Activated T-helper 17 cell treated with anti-CD3 and anti-CD28 coated beads, Interleukin-2, amount 50 U/mL, for 72 hours (primary cell): Measurements from ENCODE around the gene SRRM2. TPM values are rescaled to one million over a fixed set of nuclear protein-coding genes. Genes with fewer than 3 reads are reported as not detected.
"Not testable (repeated sequence)": the region's sequence is repeated elsewhere in the genome, so short reads cannot be mapped to it uniquely, and the experiment has no call there.

Source experiments
- ATAC-seq: fragments of 150-1000 bp; cut with Tn5 transposase; replicated peaks from 2 replicates; pipeline ENCODE4 v1.10.0; 2021; ENCODE audit warnings: mild to moderate bottlenecking, moderate library complexity
- H3K27ac Mint-ChIP-seq: one replicate; pipeline ENCODE4 v1.8.0; 2022; ENCODE audit warnings: mixed read lengths
- H3K27me3 Mint-ChIP-seq: one replicate; pipeline ENCODE4 v1.8.0; 2022; ENCODE audit warnings: mixed read lengths
- H3K36me3 Mint-ChIP-seq: one replicate; pipeline ENCODE4 v1.8.0; 2022; ENCODE audit warnings: low read depth, mild to moderate bottlenecking, mixed read lengths
- H3K4me1 Mint-ChIP-seq: one replicate; pipeline ENCODE4 v1.8.0; 2022; ENCODE audit warnings: mixed read lengths
- H3K4me3 Mint-ChIP-seq: one replicate; pipeline ENCODE4 v1.8.0; 2022; ENCODE audit warnings: mild to moderate bottlenecking, mixed read lengths
- H3K9me3 Mint-ChIP-seq: one replicate; pipeline ENCODE4 v1.8.0; 2022; ENCODE audit warnings: mixed read lengths
- total RNA-seq, 2 donors: library from RNA; stranded (reverse); gene quantifications; one replicate each; pipeline ENCODE4 v1.2.3, GENCODE V29; 2022

The SRRM2 gene
- total RNA-seq, 2 donors from 2014 or later: 553 to 810 TPM

DNA sequence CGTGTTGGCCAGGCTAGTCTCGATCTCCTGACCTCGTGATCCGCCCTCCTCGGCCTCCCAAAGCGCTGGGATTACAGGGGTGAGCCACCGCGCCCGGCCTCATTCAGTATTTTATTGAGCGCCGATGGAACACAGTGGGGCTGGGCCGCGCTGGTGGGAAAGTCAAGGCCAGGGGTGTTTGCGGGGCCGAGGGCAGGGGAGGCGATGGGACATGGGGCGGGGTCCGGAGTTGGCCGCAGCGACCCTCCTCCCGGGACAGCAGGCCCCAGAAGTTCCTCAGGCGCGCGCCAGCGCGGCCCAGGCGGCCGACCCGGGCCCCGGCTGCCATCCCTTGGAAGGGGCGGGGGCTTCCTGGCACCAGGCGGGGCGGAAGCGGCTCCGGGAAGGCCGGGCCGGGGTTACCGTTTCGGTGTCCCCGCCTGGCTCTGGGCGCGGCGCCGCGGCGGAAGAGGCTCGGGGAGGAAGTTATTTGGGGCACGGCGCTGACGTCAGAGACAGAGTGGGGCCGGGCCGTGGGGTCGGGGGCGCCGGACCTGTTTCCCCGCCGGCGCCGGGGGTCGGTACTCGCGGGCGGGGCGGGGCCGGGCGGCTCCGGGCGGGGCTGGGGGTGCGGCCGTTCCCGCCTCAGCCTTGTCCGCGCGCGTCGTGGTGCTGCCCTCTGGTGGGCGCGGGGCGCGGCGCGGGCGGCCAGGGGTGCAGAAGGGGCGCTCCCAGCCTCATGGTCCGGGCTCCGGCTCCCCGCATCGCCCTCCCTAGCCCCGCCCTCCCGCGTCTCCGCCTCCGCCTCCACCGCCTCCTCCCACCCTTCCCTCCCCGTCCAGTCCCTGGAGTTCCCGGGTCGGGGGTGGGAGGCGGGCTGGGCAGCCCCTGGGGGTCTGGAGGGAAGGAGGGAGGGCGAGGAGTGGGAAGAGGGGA lies 31.5 kb upstream of the SRRM2 start:
- H3K9me3 Mint-ChIP-seq: no peaks in the 10 kb centered on the region
- H3K27ac Mint-ChIP-seq: peak overlapping the region; percentile 66
- H3K4me3 Mint-ChIP-seq: peak overlapping the region; percentile 73
- peak; percentile 95 for ATAC-seq
- H3K4me1 Mint-ChIP-seq: no peaks in the 10 kb centered on the region
- no peaks in the 10 kb centered on the region for H3K36me3 Mint-ChIP-seq
- peaks cover 4% of the 10 kb centered on the region for H3K27me3 Mint-ChIP-seq

- H3K4me3 Mint-ChIP-seq: peak overlapping the region; percentile 36
- not testable (repeated sequence) for H3K9me3 Mint-ChIP-seq, H3K4me1 Mint-ChIP-seq, H3K27me3 Mint-ChIP-seq, H3K27ac Mint-ChIP-seq, ATAC-seq, H3K36me3 Mint-ChIP-seq
Measured at GRCh38 chr16:2721634-2722173, 30.7 kb upstream of the SRRM2 start.

DNA sequence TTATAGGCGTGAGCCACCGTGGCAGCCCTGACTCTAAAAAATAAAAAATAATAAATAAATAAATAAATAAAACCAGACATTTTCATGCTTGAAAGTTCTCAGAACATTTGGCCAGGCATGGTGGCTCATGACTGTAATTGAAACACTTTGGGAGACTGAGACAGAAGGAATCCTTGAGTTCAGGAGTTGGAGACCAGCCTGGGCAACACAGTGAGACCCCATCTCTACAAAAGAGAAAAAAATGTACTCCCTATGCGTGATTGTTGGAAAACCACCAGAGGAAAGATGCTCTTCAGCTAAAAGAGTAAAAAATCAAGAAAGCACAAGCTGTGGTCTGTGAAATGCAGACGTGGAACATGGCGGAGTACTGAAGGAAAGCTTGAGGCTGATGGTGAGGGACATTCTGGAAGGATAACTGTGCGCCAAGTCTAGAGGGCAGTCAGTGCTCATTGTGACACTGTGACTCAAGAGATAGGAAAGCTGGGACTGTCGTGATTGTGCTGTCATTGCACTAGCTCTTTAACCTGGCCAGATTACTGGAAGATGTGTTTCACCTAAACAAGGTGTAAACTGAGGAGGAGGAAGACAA lies 28.3 kb upstream of the SRRM2 start:
- Mint-ChIP-seq H3K36me3 (no peaks in the 10 kb centered on the region), H3K27me3 (peaks cover 4% of the 10 kb centered on the region), H3K27ac (no peak overlapping the region), H3K9me3 (no peaks in the 10 kb centered on the region), H3K4me1 (no peaks in the 10 kb centered on the region), H3K4me3 (no peak overlapping the region)
- ATAC-seq: no peak

DNA sequence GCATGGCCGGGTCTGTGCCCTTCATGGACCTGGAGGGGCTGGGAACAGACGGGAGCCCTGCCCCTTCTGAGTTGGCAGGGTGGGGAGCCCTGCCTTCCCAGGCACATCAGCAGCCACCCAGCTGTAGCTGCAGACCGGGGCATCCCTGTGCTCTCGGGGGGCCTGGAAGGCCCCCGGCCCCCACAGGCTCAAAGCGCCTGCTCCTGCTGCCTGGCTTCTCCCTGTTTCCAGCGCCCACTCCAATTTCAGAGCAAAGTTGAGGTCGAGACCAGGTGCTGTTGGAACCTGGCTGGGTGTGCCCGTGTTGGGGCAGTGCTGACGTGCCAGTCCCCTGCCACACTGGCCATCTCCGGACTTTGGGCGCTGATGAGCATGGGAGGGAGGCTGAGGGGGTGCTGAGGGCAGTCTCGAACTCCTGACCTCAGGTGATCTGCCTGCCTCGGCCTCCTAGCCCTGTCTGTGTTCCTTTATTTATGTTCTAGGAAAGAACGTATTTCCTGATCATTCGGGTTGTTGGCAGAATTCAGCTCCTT lies 27.6 kb upstream of the SRRM2 start:
- Mint-ChIP-seq H3K27ac (no peak overlapping the region), H3K4me1 (no peaks in the 10 kb centered on the region), H3K27me3 (peaks cover 4% of the 10 kb centered on the region), H3K4me3 (no peak overlapping the region), H3K9me3 (no peaks in the 10 kb centered on the region), H3K36me3 (no peaks in the 10 kb centered on the region)
- ATAC-seq: no peak

DNA sequence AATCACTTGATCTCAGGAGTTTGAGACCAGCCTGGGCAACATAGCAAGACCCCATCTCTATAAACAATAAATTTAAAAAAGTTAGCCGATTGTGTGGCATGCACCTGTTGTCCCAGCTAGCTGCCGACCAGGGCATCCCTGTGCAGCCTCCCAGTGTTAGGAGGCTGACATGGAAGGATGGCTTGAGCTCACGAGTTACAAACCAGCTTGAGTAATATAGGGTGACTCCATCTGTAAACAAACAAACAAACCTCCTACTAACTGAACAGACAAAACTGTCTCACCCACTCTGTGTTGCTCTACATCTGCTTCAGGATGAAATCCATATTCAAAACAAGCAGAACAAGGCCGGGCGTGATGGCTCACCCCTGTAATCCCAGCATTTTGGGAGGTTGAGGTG lies 25.5 kb upstream of the SRRM2 start:
- ATAC-seq: no peak
- Mint-ChIP-seq H3K27me3 (peaks cover 4% of the 10 kb centered on the region), H3K4me3 (no peak overlapping the region), H3K9me3 (no peaks in the 10 kb centered on the region), H3K27ac (no peak overlapping the region), H3K36me3 (no peaks in the 10 kb centered on the region), H3K4me1 (no peaks in the 10 kb centered on the region)

GRCh38 chr16:2728034-2728433 lies 24.4 kb upstream of the SRRM2 start:
- ATAC-seq: peak; percentile 35
- no peak overlapping the region for H3K27ac Mint-ChIP-seq
- H3K4me1 Mint-ChIP-seq: no peaks in the 10 kb centered on the region

DNA sequence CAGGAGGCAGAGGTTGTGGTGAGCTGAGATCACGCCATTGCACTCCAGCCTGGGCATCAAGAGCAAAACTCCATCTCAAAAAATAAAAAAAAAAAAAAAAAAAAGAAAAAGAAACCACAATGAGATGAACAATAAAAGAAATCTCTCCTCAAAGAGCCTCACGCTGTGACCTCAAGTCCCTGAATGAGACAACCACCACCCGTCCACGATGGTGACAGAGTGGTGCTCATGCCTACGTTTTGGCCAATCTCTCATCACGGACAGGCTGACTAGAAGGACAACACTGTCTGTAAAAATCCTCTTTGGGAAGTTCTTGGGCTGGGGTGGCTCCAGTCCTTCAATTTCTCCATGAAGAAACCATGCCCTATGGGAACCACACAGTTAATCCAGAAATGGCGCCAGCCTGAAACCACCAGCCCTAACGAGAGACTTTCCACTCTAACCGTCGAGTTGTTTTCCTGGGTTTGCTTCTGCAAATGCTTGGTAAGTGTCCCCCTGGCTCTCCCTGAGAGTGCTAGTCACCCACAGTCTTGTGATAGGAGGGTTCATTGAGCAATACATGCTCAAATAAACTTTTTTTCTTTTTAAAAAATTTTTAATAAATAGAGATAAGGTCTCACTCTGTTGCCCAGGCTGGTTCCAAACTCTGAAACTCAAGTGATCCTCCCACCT lies 17.5 kb upstream of the SRRM2 start:
- peak; percentile 78 for ATAC-seq
- Mint-ChIP-seq H3K36me3 (no peaks in the 10 kb centered on the region), H3K4me3 (no peak overlapping the region), H3K27me3 (no peaks in the 10 kb centered on the region), H3K27ac (no peak overlapping the region), H3K4me1 (no peaks in the 10 kb centered on the region), H3K9me3 (no peaks in the 10 kb centered on the region)

More at GRCh38 chr16:2728034-2728433, 24.4 kb upstream of the SRRM2 start:
- Mint-ChIP-seq H3K27me3 (peaks cover 4% of the 10 kb centered on the region), H3K9me3 (no peaks in the 10 kb centered on the region), H3K36me3 (no peaks in the 10 kb centered on the region), H3K4me3 (no peak overlapping the region)

- Mint-ChIP-seq H3K9me3 (no peaks in the 10 kb centered on the region), H3K4me3 (no peak overlapping the region), H3K27me3 (no peaks in the 10 kb centered on the region), H3K4me1 (no peaks in the 10 kb centered on the region), H3K36me3 (no peaks in the 10 kb centered on the region), H3K27ac (no peak overlapping the region)
- ATAC-seq: no peak
Measured at GRCh38 chr16:2736476-2737237, 15.8 kb upstream of the SRRM2 start.

DNA sequence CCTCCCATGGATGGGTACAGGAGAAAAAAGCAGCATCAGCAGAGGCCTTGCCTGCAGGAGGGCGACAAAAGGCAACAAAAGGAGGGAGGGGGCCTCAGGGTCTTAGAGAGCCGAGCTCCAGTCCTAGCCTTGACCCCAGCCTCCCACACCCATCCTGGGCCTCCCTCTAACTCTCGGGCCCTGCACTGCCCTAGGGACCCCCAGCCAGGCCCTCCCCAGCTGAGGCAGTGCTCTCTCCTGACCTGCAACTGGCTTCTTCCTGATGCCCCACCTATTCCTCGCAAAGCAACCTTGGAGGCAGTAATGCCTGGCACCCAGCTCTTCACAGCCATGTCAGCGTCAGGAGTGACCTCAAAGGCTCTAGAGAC lies 15.2 kb upstream of the SRRM2 start:
- Mint-ChIP-seq H3K4me3 (no peak overlapping the region), H3K27ac (no peak overlapping the region), H3K36me3 (no peaks in the 10 kb centered on the region), H3K27me3 (no peaks in the 10 kb centered on the region), H3K4me1 (no peaks in the 10 kb centered on the region), H3K9me3 (no peaks in the 10 kb centered on the region)
- ATAC-seq: no peak

GRCh38 chr16:2737895-2738418 lies 14.5 kb upstream of the SRRM2 start:
- Mint-ChIP-seq H3K36me3 (no peaks in the 10 kb centered on the region), H3K4me1 (no peaks in the 10 kb centered on the region), H3K9me3 (no peaks in the 10 kb centered on the region), H3K4me3 (no peak overlapping the region), H3K27me3 (no peaks in the 10 kb centered on the region), H3K27ac (no peak overlapping the region)
- no peak for ATAC-seq

DNA sequence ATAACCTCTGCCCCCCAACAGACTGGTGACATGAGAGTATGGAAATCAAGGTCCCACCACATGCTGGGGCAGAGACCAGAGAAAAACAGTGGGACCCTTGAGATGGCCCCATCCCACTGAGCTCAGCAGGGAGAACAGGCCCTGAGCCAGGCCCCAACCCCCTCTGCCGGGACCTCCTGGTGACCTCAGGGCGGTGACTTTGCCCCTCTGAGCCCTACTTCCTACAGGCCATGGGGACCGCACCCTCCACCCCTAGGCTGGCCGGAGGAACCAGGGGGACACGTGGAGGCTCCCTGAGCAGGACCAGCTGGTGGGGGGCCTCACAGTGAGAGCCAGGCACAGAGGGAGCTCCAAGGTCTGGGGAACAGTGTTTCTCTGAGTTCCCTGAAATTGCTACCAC lies 13.8 kb upstream of the SRRM2 start:
- no peaks in the 10 kb centered on the region for H3K9me3 Mint-ChIP-seq
- H3K36me3 Mint-ChIP-seq: no peaks in the 10 kb centered on the region
- H3K4me3 Mint-ChIP-seq: no peak overlapping the region
- H3K27ac Mint-ChIP-seq: no peak overlapping the region
- no peaks in the 10 kb centered on the region for H3K4me1 Mint-ChIP-seq
- H3K27me3 Mint-ChIP-seq: no peaks in the 10 kb centered on the region
- no peak for ATAC-seq

DNA sequence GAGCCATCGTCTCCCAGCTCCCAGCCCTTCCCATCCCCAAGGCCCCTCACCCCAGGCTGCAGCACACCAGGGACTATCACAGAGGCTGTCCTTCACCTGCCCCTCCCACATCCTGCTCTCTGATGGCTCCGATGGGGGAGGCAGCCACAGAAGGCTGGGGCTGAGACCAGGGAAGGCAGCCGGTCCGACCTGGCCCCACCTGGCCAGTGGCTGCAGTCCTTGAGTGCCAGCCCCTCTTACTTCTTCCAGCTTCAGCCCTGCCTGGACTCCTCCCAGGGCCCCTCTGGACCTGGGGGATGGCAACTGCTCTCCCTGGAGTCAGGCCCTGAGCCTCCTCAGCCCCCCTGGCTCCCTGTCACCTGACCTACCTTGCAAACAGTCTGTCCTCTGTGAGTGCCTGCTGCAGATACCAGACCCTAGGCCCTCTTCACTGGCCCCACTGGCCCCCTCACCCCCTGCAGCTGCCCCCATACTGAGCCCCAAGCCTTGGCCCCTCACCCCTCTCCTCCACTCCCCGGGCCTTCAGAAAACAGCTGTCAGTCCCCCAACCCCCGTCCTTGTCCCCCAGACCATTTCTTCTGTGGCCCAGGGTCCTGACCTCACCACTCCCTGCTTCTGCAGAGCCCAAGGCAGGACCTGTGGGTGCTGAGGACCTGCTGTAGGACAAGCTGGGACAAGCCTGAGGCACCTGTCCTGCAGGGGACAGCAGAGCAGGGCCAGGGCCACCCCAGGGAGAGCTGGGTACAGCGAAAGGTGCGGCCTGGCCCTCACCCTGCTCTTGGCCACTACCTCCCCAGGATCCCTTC lies 12.6 kb upstream of the SRRM2 start:
- H3K36me3 Mint-ChIP-seq: no peaks in the 10 kb centered on the region
- peak overlapping the region; percentile 52 for H3K27ac Mint-ChIP-seq
- no peak overlapping the region for H3K4me3 Mint-ChIP-seq
- H3K27me3 Mint-ChIP-seq: no peaks in the 10 kb centered on the region
- H3K4me1 Mint-ChIP-seq: no peaks in the 10 kb centered on the region
- H3K9me3 Mint-ChIP-seq: no peaks in the 10 kb centered on the region
- ATAC-seq: no peak

DNA sequence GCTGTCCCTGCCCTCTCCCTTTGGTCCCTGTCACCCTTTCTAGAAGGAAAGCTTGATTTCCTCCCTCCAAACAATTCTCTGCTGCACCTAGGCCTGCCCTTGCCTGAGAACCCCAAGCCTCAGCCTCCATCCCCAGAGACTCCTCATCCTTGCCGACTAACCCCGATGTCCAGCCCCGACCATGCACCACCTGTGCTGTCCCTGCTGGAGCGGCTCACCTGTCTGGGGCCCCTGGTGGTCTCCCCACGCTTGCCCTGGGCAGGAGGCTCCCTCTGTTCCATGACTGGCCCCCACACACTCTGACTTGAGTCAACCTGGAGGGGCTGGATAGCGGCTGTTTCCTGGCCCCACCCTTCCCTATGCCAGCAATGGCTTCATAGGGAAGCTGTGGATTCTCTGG lies 12.0 kb upstream of the SRRM2 start:
- no peaks in the 10 kb centered on the region for H3K4me1 Mint-ChIP-seq
- ATAC-seq: no peak
- no peak overlapping the region for H3K4me3 Mint-ChIP-seq
- H3K27me3 Mint-ChIP-seq: no peaks in the 10 kb centered on the region
- no peaks in the 10 kb centered on the region for H3K36me3 Mint-ChIP-seq
- H3K9me3 Mint-ChIP-seq: no peaks in the 10 kb centered on the region
- H3K27ac Mint-ChIP-seq: peak overlapping the region; percentile 52
